GM12873 (cell line): Measurements from ENCODE around the gene ZNF280D.

Source experiments
- CTCF ChIP-seq: IDR thresholded peaks from 2 replicates; pipeline ENCODE4 v1.5.1; 2012; ENCODE audit warnings: low read depth, mild to moderate bottlenecking, moderate library complexity, low read length, control low read depth; ENCODE audit not compliant: insufficient read depth; ENCODE audit errors: missing control alignments

ZNF280D gene

DNA sequence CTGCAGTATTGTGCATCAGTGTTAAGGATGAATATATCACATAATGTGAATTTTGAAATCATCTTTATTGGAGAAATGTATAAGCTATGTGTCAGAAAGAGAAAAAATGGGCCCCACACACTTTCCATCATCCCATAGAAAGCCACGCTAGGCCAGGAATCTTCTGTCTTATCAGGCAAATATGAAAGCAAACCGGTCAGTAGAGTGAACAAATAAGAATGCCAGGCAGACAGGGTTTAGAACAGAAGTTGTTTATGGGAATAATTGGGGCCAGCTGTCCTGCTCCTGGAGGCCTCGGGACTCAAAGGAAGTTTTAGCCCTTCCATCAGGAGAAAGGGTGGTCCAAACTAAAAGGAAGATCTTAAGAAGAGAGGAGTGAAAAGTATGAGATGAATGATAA, 39.5 kb downstream of the ZNF280D start:
- no peak for TF ChIP-seq CTCF

DNA sequence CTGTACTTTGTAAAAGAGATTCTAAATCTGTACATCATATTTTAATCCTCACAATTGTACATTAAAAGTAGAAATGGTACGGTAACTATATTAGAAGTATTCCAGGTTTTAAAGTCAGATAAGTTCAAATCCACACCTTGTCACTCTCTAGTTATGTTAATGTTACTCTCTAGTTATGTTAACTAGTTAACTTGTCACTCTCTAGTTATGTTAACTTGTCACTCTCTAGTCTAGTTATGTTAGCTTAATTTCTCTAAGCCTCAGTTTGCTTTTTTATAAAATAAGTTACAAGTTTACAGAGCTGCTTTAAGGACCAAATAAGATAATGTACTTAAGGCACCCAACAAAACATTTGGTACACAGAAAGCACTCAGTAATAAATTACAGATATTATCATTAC, 42.6 kb downstream of the ZNF280D start:
- TF ChIP-seq CTCF, result no peak

DNA sequence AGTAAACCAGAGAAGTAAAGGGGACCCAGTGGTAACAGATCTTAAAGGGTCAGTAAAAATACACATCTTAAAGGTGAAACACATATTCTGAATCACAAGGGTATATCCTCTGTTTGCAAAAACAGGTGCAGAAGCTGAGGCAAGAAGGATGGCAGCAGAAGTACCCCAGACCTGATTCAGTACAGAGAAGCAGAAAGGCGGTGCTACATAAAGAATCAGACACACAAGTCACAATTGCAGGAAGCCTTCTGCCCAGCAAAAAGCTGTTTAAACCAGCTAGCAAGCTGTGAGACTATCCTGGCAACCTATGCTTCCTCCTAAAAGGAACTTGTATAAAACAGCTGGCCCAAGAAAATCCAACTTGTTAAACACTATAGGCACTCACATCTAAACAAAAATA, 49.4 kb downstream of the ZNF280D start:
- TF ChIP-seq CTCF, result no peak

- TF ChIP-seq CTCF, result no peak
These were observed 52.2 kb downstream of the ZNF280D start for GRCh38 chr15:56681113-56681512.

DNA sequence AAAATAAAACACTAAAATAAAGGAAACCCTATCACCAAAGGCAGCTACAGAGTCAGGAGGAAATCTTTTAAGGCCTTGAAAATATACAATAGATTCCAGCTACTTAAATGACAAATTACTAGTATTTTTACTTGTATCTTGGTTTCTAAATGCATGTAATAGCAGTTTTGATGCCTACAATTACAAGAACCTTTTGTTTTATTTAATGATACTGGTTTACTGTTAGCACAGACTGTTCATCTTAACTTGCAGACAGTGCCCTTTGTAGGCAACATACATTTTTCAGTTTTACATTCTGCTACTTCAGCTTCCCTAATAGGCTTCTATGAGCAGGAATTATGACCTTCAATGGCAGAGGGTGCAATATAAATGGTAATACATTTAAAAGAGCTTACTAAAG, 54.1 kb downstream of the ZNF280D start:
- no peak for TF ChIP-seq CTCF

GRCh38 chr15:56678571-56678970, 54.7 kb downstream of the ZNF280D start:
- TF ChIP-seq CTCF, result no peak

GRCh38 chr15:56677271-56677670, 56.0 kb downstream of the ZNF280D start:
- TF ChIP-seq CTCF, result no peak

DNA sequence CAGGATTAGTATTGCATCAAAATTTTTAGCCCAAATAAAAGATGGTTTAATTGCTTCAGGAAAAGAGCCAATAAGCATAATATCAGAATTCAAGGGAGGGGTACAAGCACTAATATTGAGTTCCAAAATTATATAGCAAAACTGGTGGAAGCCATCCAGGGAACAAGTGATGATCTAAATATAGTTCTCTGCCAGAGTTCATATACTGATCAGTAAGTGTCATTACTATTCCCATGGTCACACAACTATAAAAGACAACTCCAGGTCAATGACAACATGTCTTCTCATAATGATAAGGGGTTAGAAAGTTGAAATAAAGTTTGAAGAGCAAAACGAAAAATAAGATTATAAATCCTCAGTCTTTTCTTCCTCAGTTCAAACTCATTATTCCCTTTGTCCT, 57.4 kb downstream of the ZNF280D start:
- no peak for TF ChIP-seq CTCF
